H9 (cell line): ENCODE results near the gene SLC15A3. TPM values are rescaled to one million over a fixed set of nuclear protein-coding genes. Genes with fewer than 3 reads are reported as not detected.

ENCODE experiments used
- DNase-seq: peaks from one replicate; pipeline ENCODE4 v3.0.0-alpha.2; 2017
- H2AFZ ChIP-seq: one replicate; pipeline ENCODE4 v1.6.1; 2013; ENCODE audit warnings: mild to moderate bottlenecking, low read length, control low read depth, moderate library complexity
- H2AK5ac ChIP-seq: 2 replicates; pipeline ENCODE4 v1.6.1; 2013; ENCODE audit warnings: low read length, control low read depth, mixed read lengths; ENCODE audit not compliant: insufficient read length
- H2BK120ac ChIP-seq: one replicate; pipeline ENCODE4 v1.6.1; 2013; ENCODE audit warnings: low read depth, mild to moderate bottlenecking, low read length, control low read depth, inconsistent platforms; ENCODE audit not compliant: poor library complexity, severe bottlenecking
- H2BK12ac ChIP-seq: 2 replicates; pipeline ENCODE4 v1.6.1; 2013; ENCODE audit warnings: low read length, control low read depth, mixed read lengths, low read depth; ENCODE audit not compliant: insufficient read length
- H2BK15ac ChIP-seq: 2 replicates; pipeline ENCODE4 v1.6.1; 2013; ENCODE audit warnings: low read depth, low read length, control low read depth
- H2BK20ac ChIP-seq: one replicate; pipeline ENCODE4 v1.6.1; 2013; ENCODE audit warnings: low read depth, mild to moderate bottlenecking, low read length, control low read depth, inconsistent platforms; ENCODE audit not compliant: poor library complexity, severe bottlenecking
- H2BK5ac ChIP-seq: 2 replicates; pipeline ENCODE4 v1.6.1; 2013; ENCODE audit warnings: low read length, control low read depth, mixed read lengths; ENCODE audit not compliant: insufficient read length
- H3K14ac ChIP-seq: 2 replicates; pipeline ENCODE4 v1.6.1; 2013; ENCODE audit warnings: low read length, control low read depth; ENCODE audit not compliant: insufficient read depth
- H3K18ac ChIP-seq: 2 replicates; pipeline ENCODE4 v1.6.1; 2013; ENCODE audit warnings: low read depth, mild to moderate bottlenecking, mixed read lengths, low read length, control low read depth; ENCODE audit not compliant: insufficient read length
- H3K23ac ChIP-seq: 2 replicates; pipeline ENCODE4 v1.6.1; 2013; ENCODE audit warnings: low read length, control low read depth, mixed read lengths, low read depth; ENCODE audit not compliant: insufficient read length
- H3K23me2 ChIP-seq: 2 replicates; pipeline ENCODE4 v1.6.1; 2013; ENCODE audit warnings: low read depth, mild to moderate bottlenecking, mixed read lengths, low read length, control low read depth; ENCODE audit not compliant: insufficient read length, poor library complexity, severe bottlenecking
- H3K27ac ChIP-seq: 2 replicates; pipeline ENCODE4 v1.5.1; 2013; ENCODE audit warnings: low read length, control low read depth, mixed read lengths, low read depth; ENCODE audit not compliant: insufficient read length
- H3K27me3 ChIP-seq: 2 replicates; pipeline ENCODE4 v1.6.1; 2013; ENCODE audit warnings: low read length, control low read depth, inconsistent platforms; ENCODE audit not compliant: insufficient read depth
- H3K4ac ChIP-seq: 2 replicates; pipeline ENCODE4 v1.6.1; 2013; ENCODE audit warnings: low read depth, mild to moderate bottlenecking, control low read depth, inconsistent platforms, low read length, moderate library complexity
- H3K4me1 ChIP-seq: 2 replicates; pipeline ENCODE4 v1.6.1; 2013; ENCODE audit warnings: low read length, control low read depth, inconsistent platforms; ENCODE audit not compliant: insufficient read depth
- H3K4me2 ChIP-seq: 2 replicates; pipeline ENCODE4 v1.6.1; 2013; ENCODE audit warnings: low read length, control low read depth, mixed read lengths; ENCODE audit not compliant: insufficient read length, insufficient read depth
- H3K56ac ChIP-seq: 2 replicates; pipeline ENCODE4 v1.6.1; 2013; ENCODE audit warnings: low read depth, mild to moderate bottlenecking, mixed read lengths, low read length, control low read depth; ENCODE audit not compliant: insufficient read length
- H3K79me1 ChIP-seq: 2 replicates; pipeline ENCODE4 v1.6.1; 2013; ENCODE audit warnings: low read depth, mild to moderate bottlenecking, moderate library complexity, low read length, control low read depth, inconsistent platforms; ENCODE audit not compliant: insufficient read depth, poor library complexity, severe bottlenecking
- H3K79me2 ChIP-seq: 2 replicates; pipeline ENCODE4 v1.6.1; 2013; ENCODE audit warnings: low read length, control low read depth, inconsistent platforms; ENCODE audit not compliant: insufficient read depth
- H3K9ac ChIP-seq: 2 replicates; pipeline ENCODE4 v1.6.1; 2013; ENCODE audit warnings: low read length, control low read depth, mixed read lengths; ENCODE audit not compliant: insufficient read length; ENCODE audit errors: extremely low read depth
- H3K9me3 ChIP-seq: one replicate; pipeline ENCODE4 v1.6.1; 2013; ENCODE audit warnings: low read depth, low read length, inconsistent platforms; ENCODE audit not compliant: control insufficient read depth
- H3T11ph ChIP-seq: one replicate; pipeline ENCODE4 v1.6.1; 2013; ENCODE audit warnings: mild to moderate bottlenecking, low read length, control low read depth, inconsistent platforms
- H4K20me1 ChIP-seq: one replicate; pipeline ENCODE4 v1.6.1; 2013; ENCODE audit not compliant: control insufficient read depth, insufficient read length, insufficient read depth
- H4K5ac ChIP-seq: 2 replicates; pipeline ENCODE4 v1.6.1; 2013; ENCODE audit warnings: low read depth, mild to moderate bottlenecking, mixed read lengths, low read length, control low read depth; ENCODE audit not compliant: insufficient read length
- H4K8ac ChIP-seq: replicated peaks from 2 replicates; pipeline ENCODE4 v1.6.1; 2013; ENCODE audit warnings: low read length, control low read depth, mixed read lengths, low read depth; ENCODE audit not compliant: insufficient read length
- H4K91ac ChIP-seq: 2 replicates; pipeline ENCODE4 v1.6.1; 2013; ENCODE audit warnings: low read depth, mild to moderate bottlenecking, moderate library complexity, mixed read lengths, low read length, control low read depth; ENCODE audit not compliant: insufficient read length
- H3K27ac Mint-ChIP-seq, 3 experiments: 2 replicates in 2 of 3; 3 replicates in 1 of 3; pipeline ENCODE4 v1.8.0; 2020 to 2021; ENCODE audit warnings: mixed read lengths in 3 of 3, mild to moderate bottlenecking in 1 of 3, moderate library complexity in 1 of 3
- H3K27me3 Mint-ChIP-seq: 2 replicates; pipeline ENCODE4 v1.8.0; 2021; ENCODE audit warnings: low read depth, mild to moderate bottlenecking, moderate library complexity, mixed read lengths
- H3K36me3 Mint-ChIP-seq, 3 experiments: 2 replicates in 2 of 3; 3 replicates in 1 of 3; pipeline ENCODE4 v1.8.0; 2020 to 2021; ENCODE audit warnings: low read depth in 3 of 3, mixed read lengths in 3 of 3; ENCODE audit not compliant: insufficient read depth in 1 of 3
- H3K4me1 Mint-ChIP-seq, 2 experiments: 2 replicates each; pipeline ENCODE4 v1.8.0; 2020; ENCODE audit warnings: mixed read lengths in 2 of 2
- H3K4me3 Mint-ChIP-seq, 2 experiments: 2 replicates in 1 of 2; 3 replicates in 1 of 2; pipeline ENCODE4 v1.8.0; 2020 to 2021; ENCODE audit warnings: mild to moderate bottlenecking in 2 of 2, mixed read lengths in 2 of 2, moderate library complexity in 1 of 2
- H3K9me3 Mint-ChIP-seq, 2 experiments: 2 replicates in 1 of 2; 3 replicates in 1 of 2; pipeline ENCODE4 v1.8.0; 2020; ENCODE audit warnings: mild to moderate bottlenecking in 2 of 2, mixed read lengths in 2 of 2, moderate library complexity in 1 of 2
- CTCF ChIP-seq: fragments of 200-600 bp; sonication (generic); conservative IDR thresholded peaks from 3 replicates; pipeline ENCODE4 v1.8.0; 2021; ENCODE audit warnings: antibody characterized with exemption, mild to moderate bottlenecking
- WGBS: extraction: QIAGEN DNeasy Blood & Tissue Kit; methylation state at CpG from one replicate; pipeline ENCODE4 v1.1.7; 2013; ENCODE audit warnings: missing lambda C conversion rate, low lambda C conversion rate, mixed read lengths; ENCODE audit not compliant: insufficient read length; ENCODE audit errors: extremely low coverage; 5-methylcytosine and 5-hydroxymethylcytosine counted together
- total RNA-seq: library from RNA; stranded (reverse); gene quantifications from 2 replicates; pipeline ENCODE4 v1.2.1, GENCODE V29; 2021

The SLC15A3 gene
- total RNA-seq, 1 experiment from 2014 or later = 7.0 TPM

GRCh38 chr11:60952742-60953170 is 780 bp upstream of the SLC15A3 start:
- WGBS = no CpG with 5 or more reads among the region's 3 CpGs
- H3K27me3 ChIP-seq = no peaks in the 10 kb centered on the region; the same call in 1 of the 2 replicates
- no peaks in the 10 kb centered on the region for H3K4me1 ChIP-seq
- no peak for TF ChIP-seq CTCF
- H3K23ac ChIP-seq = no peak overlapping the region
- peak overlapping the region; percentile 51 to 81; a peak in 1 of 5 replicates for H3K4me3 Mint-ChIP-seq
- H3K9me3 ChIP-seq = no peaks in the 10 kb centered on the region
- no peak overlapping the region for H4K5ac ChIP-seq
- H2BK12ac ChIP-seq = no peak overlapping the region
- H2BK15ac ChIP-seq = no peak overlapping the region
- H3K4ac ChIP-seq = no peak overlapping the region
- peaks cover 53% of the 10 kb centered on the region for H3K27me3 Mint-ChIP-seq
- no peak overlapping the region for H3T11ph ChIP-seq
- H4K8ac ChIP-seq = no peak overlapping the region
- H3K79me2 ChIP-seq = no peaks in the 10 kb centered on the region
- H3K27ac ChIP-seq = no peak overlapping the region
- no peak overlapping the region for H3K56ac ChIP-seq
- no peak overlapping the region for H3K9ac ChIP-seq
- H3K27ac Mint-ChIP-seq = peak overlapping the region in 1 of 3 experiments; percentile 40; a peak in 1 of 7 replicates
- no peaks in the 10 kb centered on the region for H4K20me1 ChIP-seq
- no peak overlapping the region for H3K18ac ChIP-seq
- H2BK5ac ChIP-seq = no peak overlapping the region
- no peak overlapping the region for H2BK20ac ChIP-seq
- no peak for DNase-seq
- H2BK120ac ChIP-seq = no peak overlapping the region
- peaks cover 15% of the 10 kb centered on the region for H3K23me2 ChIP-seq
- H3K4me2 ChIP-seq = peak overlapping the region; percentile 61
- H2AFZ ChIP-seq = no peak overlapping the region
- H3K4me1 Mint-ChIP-seq = peaks cover 25 to 29% of the 10 kb centered on the region in 2 experiments
- no peak overlapping the region; the same call in 1 of the 2 replicates for H3K14ac ChIP-seq
- no peaks in the 10 kb centered on the region for H3K79me1 ChIP-seq
- H3K9me3 Mint-ChIP-seq = no peaks in the 10 kb centered on the region
- no peak overlapping the region for H4K91ac ChIP-seq
- H2AK5ac ChIP-seq = no peak overlapping the region
- no peaks in the 10 kb centered on the region; a peak in 1 of 7 replicates for H3K36me3 Mint-ChIP-seq
